Glutamatergic neuron (in vitro differentiated cells): ENCODE data around the gene FRMD4B. TPM values are rescaled to one million over a fixed set of nuclear protein-coding genes. Genes with fewer than 3 reads are reported as not detected.

Experiments used
- DNase-seq: peaks from one replicate; pipeline ENCODE4 v3.0.0; 2022
- H3K27ac Mint-ChIP-seq: one replicate; pipeline ENCODE4 v1.8.0; 2020; ENCODE audit warnings: mild to moderate bottlenecking, mixed read lengths, inconsistent platforms; ENCODE audit not compliant: unreplicated experiment
- H3K27me3 Mint-ChIP-seq: one replicate; pipeline ENCODE4 v1.8.0; 2020; ENCODE audit warnings: mild to moderate bottlenecking, moderate library complexity, mixed read lengths, inconsistent platforms; ENCODE audit not compliant: unreplicated experiment
- H3K36me3 Mint-ChIP-seq: one replicate; pipeline ENCODE4 v1.8.0; 2020; ENCODE audit warnings: mild to moderate bottlenecking, mixed read lengths, inconsistent platforms; ENCODE audit not compliant: unreplicated experiment
- H3K4me1 Mint-ChIP-seq: one replicate; pipeline ENCODE4 v1.8.0; 2020; ENCODE audit warnings: mild to moderate bottlenecking, low read depth, mixed read lengths, inconsistent platforms; ENCODE audit not compliant: unreplicated experiment
- H3K4me3 Mint-ChIP-seq: one replicate; pipeline ENCODE4 v1.8.0; 2020; ENCODE audit warnings: mild to moderate bottlenecking, mixed read lengths, inconsistent platforms; ENCODE audit not compliant: unreplicated experiment
- H3K9me3 Mint-ChIP-seq: one replicate; pipeline ENCODE4 v1.8.0; 2020; ENCODE audit warnings: mild to moderate bottlenecking, moderate library complexity, mixed read lengths, inconsistent platforms; ENCODE audit not compliant: unreplicated experiment
- CTCF ChIP-seq: fragments of 200-600 bp; sonication (generic); IDR thresholded peaks from one replicate; pipeline ENCODE4 v1.5.0; 2021; ENCODE audit not compliant: partially characterized antibody, unreplicated experiment
- total RNA-seq: library from RNA; stranded (reverse); fragmentation: NEBNext Ultra II Directional; extraction: Animal tissue kit (Norgen Biotek cat#: 25700); gene quantifications from one replicate; pipeline ENCODE4 v1.2.1, GENCODE V29; 2021; ENCODE audit not compliant: unreplicated experiment

Gene FRMD4B
- total RNA-seq, 1 donor from 2014 or later, result 3.9 TPM

- Mint-ChIP-seq H3K36me3 (no peaks in the 10 kb centered on the region), H3K27ac (no peak overlapping the region), H3K4me1 (no peaks in the 10 kb centered on the region), H3K4me3 (no peak overlapping the region), H3K9me3 (no peaks in the 10 kb centered on the region), H3K27me3 (no peaks in the 10 kb centered on the region)
- no peak for DNase-seq
- no peak for TF ChIP-seq CTCF
Observed at GRCh38 chr3:69370901-69371301, 15.0 kb downstream of the FRMD4B start.

DNA sequence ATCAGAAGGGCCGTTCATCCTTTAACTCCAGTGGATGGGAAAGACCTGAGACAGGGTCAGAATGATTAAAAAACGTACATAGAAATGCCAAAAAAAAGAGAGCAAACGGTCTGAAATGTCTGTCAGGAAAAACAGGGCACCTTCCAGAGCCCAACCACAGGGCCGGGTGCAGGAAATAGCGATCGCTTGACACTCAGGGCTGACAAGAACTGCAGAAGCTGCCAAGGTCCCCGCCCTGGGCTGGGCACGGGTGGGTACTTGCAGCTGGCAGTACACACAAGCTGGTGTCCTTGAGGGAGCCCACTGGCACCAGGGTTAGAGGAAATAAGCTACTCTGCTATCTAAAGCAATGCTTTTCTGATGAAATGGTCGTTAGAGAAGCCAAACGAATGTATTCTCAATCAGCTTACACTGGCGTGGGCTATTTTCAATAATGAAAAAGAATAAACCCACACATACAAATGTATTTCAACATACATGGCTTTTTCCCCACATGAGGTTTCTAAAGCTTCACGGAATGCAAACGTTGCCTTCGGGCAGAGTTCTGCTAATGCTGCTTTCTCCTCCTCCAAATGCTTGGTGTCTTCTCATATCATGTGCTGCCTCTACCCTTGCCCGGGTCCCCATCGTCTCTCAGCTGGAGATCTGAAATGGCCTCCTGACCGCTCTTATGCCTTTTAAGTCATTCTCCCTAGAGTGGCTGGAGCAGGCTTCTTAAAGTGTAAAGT, 15.6 kb downstream of the FRMD4B start:
- Mint-ChIP-seq H3K27me3 (no peaks in the 10 kb centered on the region), H3K4me1 (no peaks in the 10 kb centered on the region), H3K9me3 (no peaks in the 10 kb centered on the region), H3K4me3 (no peak overlapping the region), H3K36me3 (no peaks in the 10 kb centered on the region), H3K27ac (no peak overlapping the region)
- DNase-seq, result no peak
- no peak for TF ChIP-seq CTCF

DNA sequence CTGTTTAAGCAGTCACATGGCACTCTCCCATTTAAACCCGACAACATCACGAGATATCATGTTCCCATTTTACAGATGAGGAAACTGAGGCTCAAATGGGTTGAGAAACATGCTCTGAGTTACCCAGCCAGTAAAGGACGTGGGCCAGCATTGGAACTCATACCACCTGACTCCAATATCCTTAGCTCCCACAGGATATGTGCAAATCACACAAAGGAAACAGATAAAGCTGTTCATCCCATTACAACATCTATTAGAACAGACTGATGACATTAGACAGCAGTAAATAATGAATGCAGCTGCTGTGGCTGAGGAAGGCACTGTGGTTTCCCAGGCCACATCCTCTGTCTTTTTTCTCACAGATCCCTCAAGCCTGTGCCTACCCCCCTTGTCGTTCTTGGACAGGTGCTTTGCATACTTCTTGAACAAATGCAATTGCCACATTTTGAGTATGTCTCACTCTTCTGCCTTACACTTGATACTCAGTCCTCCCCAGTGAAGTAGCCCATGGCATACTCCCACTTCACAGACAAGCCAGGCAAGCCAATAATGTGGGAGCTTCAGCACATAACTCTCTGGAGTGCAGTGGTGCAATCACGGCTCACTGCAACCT, 17.7 kb downstream of the FRMD4B start:
- no peaks in the 10 kb centered on the region for H3K9me3 Mint-ChIP-seq
- no peaks in the 10 kb centered on the region for H3K4me1 Mint-ChIP-seq
- no peak overlapping the region for H3K4me3 Mint-ChIP-seq
- no peak for TF ChIP-seq CTCF
- H3K36me3 Mint-ChIP-seq, result no peaks in the 10 kb centered on the region
- H3K27me3 Mint-ChIP-seq, result no peaks in the 10 kb centered on the region
- no peak for DNase-seq
- H3K27ac Mint-ChIP-seq, result no peak overlapping the region

- no peak for TF ChIP-seq CTCF
- H3K27ac Mint-ChIP-seq, result no peak overlapping the region
- no peak overlapping the region for H3K4me3 Mint-ChIP-seq
- H3K36me3 Mint-ChIP-seq, result no peaks in the 10 kb centered on the region
- H3K9me3 Mint-ChIP-seq, result no peaks in the 10 kb centered on the region
- no peak for DNase-seq
- H3K27me3 Mint-ChIP-seq, result no peaks in the 10 kb centered on the region
- H3K4me1 Mint-ChIP-seq, result no peaks in the 10 kb centered on the region
Observed at GRCh38 chr3:69367586-69367985, 18.3 kb downstream of the FRMD4B start.

DNA sequence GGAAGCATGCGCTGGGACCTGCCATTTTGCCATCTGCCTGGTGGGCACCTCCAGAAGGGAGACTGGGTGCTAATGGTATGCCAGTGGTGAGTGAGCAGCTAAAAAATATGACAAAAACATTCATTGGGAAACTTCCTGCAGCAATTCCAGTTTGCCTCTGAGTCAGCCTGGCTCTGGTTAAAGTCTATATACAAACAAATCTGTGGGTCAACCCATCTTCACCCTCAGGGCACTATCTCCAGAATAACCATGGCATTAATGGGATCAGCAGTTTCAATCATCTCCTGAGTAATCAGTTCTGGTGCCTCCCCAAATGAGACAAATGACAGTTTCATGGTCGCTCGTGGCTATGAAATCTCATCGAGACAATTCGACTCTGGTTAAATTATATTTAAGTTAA, 21.5 kb downstream of the FRMD4B start:
- Mint-ChIP-seq H3K36me3 (no peaks in the 10 kb centered on the region), H3K9me3 (no peaks in the 10 kb centered on the region), H3K4me3 (no peak overlapping the region), H3K27me3 (no peaks in the 10 kb centered on the region), H3K4me1 (no peaks in the 10 kb centered on the region), H3K27ac (no peak overlapping the region)
- TF ChIP-seq CTCF, result no peak
- no peak for DNase-seq
